Measurements from ENCODE around the gene LCNL1. TPM values are rescaled to one million over a fixed set of nuclear protein-coding genes. Genes with fewer than 3 reads are reported as not detected.

LCNL1 gene
- total and polyA plus RNA-seq, 10 of the 15 experiments (the other 5 are each of a cell fraction or from before 2014, with no cell fraction given) = not detected

GRCh38 chr9:136944212-136944518, 38.6 kb upstream of the LCNL1 start (continued):
- TF ChIP-seq HDAC6 (IDR thresholded peaks at IDR 0.05; ENCODE audit: unreplicated experiment) (no peak), SKIL (IDR thresholded peaks at IDR 0.05; ENCODE audit: low read depth, poor library complexity, severe bottlenecking) (no peak), RBBP5 (conservative IDR thresholded peaks at IDR 0.05) (no peak), NR2C2 (IDR thresholded peaks at IDR 0.05; ENCODE audit: borderline replicate concordance, control insufficient read depth, insufficient read length, low read depth) (no peak), HDAC2 (IDR thresholded peaks at IDR 0.05) (no peak), RAD21 (IDR thresholded peaks at IDR 0.05; ENCODE audit: insufficient read depth, low read depth, low read length) (no peak), FOS (IDR thresholded peaks at IDR 0.05; ENCODE audit: borderline replicate concordance, extremely low read depth, insufficient read length) (no peak), ATF7 (IDR thresholded peaks at IDR 0.05; ENCODE audit: low read depth) (no peak)
- TF ChIP-seq, protein P1, sequence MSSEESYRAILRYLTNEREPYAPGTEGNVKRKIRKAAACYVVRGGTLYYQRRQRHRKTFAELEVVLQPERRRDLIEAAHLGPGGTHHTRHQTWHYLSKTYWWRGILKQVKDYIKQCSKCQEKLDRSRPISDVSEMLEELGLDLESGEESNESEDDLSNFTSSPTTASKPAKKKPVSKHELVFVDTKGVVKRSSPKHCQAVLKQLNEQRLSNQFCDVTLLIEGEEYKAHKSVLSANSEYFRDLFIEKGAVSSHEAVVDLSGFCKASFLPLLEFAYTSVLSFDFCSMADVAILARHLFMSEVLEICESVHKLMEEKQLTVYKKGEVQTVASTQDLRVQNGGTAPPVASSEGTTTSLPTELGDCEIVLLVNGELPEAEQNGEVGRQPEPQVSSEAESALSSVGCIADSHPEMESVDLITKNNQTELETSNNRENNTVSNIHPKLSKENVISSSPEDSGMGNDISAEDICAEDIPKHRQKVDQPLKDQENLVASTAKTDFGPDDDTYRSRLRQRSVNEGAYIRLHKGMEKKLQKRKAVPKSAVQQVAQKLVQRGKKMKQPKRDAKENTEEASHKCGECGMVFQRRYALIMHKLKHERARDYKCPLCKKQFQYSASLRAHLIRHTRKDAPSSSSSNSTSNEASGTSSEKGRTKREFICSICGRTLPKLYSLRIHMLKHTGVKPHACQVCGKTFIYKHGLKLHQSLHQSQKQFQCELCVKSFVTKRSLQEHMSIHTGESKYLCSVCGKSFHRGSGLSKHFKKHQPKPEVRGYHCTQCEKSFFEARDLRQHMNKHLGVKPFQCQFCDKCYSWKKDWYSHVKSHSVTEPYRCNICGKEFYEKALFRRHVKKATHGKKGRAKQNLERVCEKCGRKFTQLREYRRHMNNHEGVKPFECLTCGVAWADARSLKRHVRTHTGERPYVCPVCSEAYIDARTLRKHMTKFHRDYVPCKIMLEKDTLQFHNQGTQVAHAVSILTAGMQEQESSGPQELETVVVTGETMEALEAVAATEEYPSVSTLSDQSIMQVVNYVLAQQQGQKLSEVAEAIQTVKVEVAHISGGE (CRISPR knock-in tag; IDR thresholded peaks at IDR 0.05) = 0 out of 2 replicates have a peak, but pooled peaks have one; percentile 12
